Keratinocyte (primary cell): ENCODE measurements around the gene PCDHA2.

Experiments
- EZH2 ChIP-seq: IDR thresholded peaks from one replicate; pipeline ENCODE4 v1.6.1; 2012; ENCODE audit warnings: inconsistent platforms, mild to moderate bottlenecking, low read length, moderate library complexity
- TF ChIP-seq, protein P1 (sequence below), 3 experiments: IDR thresholded peaks in 1 of 3; conservative IDR thresholded peaks in 1 of 3; optimal IDR thresholded peaks in 1 of 3; 2 replicates in 2 of 3; 3 replicates in 1 of 3; pipeline versions ENCODE3 to v1.5.1; 2011; ENCODE audit warnings: low read length in 3 of 3, mild to moderate bottlenecking in 3 of 3, moderate library complexity in 2 of 3, control low read depth in 1 of 3, inconsistent platforms in 1 of 3; ENCODE audit not compliant: insufficient read depth in 2 of 3; ENCODE audit errors: extremely low read depth in 1 of 3

DNA sequence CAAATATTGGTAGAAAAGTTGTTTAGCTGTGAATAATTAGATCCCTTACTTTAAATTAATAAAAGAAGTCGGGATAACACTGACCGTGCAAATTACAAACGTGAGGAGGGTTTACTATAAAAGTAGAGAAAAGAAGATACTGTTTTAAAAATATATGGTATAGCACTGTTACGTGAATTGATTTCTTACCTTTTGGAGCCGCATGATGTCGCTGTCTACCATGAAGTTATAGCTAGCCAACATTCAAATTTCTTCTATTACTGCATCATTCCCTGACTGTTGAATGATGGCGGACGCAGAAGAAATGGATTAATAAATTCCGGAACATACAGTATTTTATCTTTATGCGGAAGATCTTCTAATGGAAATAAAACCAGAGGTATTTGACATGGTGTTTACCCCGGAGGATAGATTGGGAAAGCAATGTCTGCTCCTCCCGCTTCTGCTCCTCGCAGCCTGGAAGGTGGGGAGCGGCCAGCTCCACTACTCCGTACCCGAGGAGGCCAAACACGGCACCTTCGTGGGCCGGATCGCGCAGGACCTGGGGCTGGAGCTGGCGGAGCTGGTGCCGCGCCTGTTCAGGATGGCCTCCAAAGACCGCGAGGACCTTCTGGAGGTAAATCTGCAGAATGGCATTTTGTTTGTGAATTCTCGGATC, 33.2 kb downstream of the PCDHA2 start, which contains the start of gene PCDHA6:
- TF ChIP-seq, protein P1, sequence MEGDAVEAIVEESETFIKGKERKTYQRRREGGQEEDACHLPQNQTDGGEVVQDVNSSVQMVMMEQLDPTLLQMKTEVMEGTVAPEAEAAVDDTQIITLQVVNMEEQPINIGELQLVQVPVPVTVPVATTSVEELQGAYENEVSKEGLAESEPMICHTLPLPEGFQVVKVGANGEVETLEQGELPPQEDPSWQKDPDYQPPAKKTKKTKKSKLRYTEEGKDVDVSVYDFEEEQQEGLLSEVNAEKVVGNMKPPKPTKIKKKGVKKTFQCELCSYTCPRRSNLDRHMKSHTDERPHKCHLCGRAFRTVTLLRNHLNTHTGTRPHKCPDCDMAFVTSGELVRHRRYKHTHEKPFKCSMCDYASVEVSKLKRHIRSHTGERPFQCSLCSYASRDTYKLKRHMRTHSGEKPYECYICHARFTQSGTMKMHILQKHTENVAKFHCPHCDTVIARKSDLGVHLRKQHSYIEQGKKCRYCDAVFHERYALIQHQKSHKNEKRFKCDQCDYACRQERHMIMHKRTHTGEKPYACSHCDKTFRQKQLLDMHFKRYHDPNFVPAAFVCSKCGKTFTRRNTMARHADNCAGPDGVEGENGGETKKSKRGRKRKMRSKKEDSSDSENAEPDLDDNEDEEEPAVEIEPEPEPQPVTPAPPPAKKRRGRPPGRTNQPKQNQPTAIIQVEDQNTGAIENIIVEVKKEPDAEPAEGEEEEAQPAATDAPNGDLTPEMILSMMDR (optimal IDR thresholded peaks at IDR 0.05 in 1 of 3, IDR thresholded peaks at IDR 0.05 in 1 of 3, conservative IDR thresholded peaks at IDR 0.05 in 1 of 3; ENCODE audit: extremely low read depth in 1 of 3, insufficient read depth in 2 of 3, low read length in 3 of 3): no peak
- TF ChIP-seq EZH2: no peak
